Sigmoid colon (tissue), 4 donors: ENCODE measurements around the gene SERPINA4.

Experiments used
- POLR2A ChIP-seq, 2 donors: fragments of 450-650 bp; IDR thresholded peaks; one replicate each; pipeline ENCODE4 v1.6.1; 2016; ENCODE audit warnings: antibody characterized with exemption in 2 of 2, mild to moderate bottlenecking in 2 of 2, moderate library complexity in 2 of 2
- POLR2AphosphoS5 ChIP-seq, 4 donors: sonication (generic); formaldehyde crosslinking; IDR thresholded peaks; one replicate each; pipeline ENCODE4 v1.6.1; 2017; ENCODE audit warnings: antibody characterized with exemption in 4 of 4

GRCh38 chr14:94582851-94583250 lies 21.6 kb downstream of the SERPINA4 start:
- TF ChIP-seq POLR2AphosphoS5 (IDR thresholded peaks at IDR 0.05) (no peak), POLR2A (IDR thresholded peaks at IDR 0.05) (no peak)
